Keratinocyte (primary cell): ENCODE data around the gene IGFBP5. TPM values are rescaled to one million over a fixed set of nuclear protein-coding genes. Genes with fewer than 3 reads are reported as not detected.

ENCODE experiments used
- DNase-seq: peaks from one replicate; pipeline ENCODE4 v3.0.0-alpha.2; 2011; ENCODE audit warnings: low read depth, missing footprints, low spot score
- FAIRE-seq: peaks from 2 replicates; lab custom pipeline; 2011; peaks lifted over from hg19 to GRCh38; lab: Jason Lieb, UNC
- H2AFZ ChIP-seq: 2 replicates; pipeline ENCODE4 v1.6.0; 2012; ENCODE audit warnings: low read length, control low read depth, inconsistent platforms; ENCODE audit not compliant: control insufficient read depth
- H3K27ac ChIP-seq: 2 replicates; pipeline ENCODE4 v1.5.1; 2011; ENCODE audit warnings: low read length; ENCODE audit not compliant: control insufficient read depth, insufficient read depth
- H3K27me3 ChIP-seq: 3 replicates; pipeline ENCODE4 v1.6.0; 2011; ENCODE audit warnings: low read length; ENCODE audit not compliant: control insufficient read depth, insufficient read depth; ENCODE audit errors: extremely low read depth
- H3K36me3 ChIP-seq, 2 experiments: 2 replicates in 1 of 2; 3 replicates in 1 of 2; pipeline ENCODE4 v1.5.1; 2011; ENCODE audit warnings: low read length in 2 of 2, mild to moderate bottlenecking in 1 of 2; ENCODE audit not compliant: control insufficient read depth in 2 of 2, insufficient read depth in 2 of 2; ENCODE audit errors: extremely low read depth in 1 of 2
- H3K4me1 ChIP-seq: 3 replicates; pipeline ENCODE4 v1.5.1; 2011; ENCODE audit warnings: low read length; ENCODE audit not compliant: control insufficient read depth, insufficient read depth; ENCODE audit errors: extremely low read depth
- H3K4me2 ChIP-seq: 3 replicates; pipeline ENCODE4 v1.6.0; 2011; ENCODE audit warnings: low read depth, low read length; ENCODE audit not compliant: control insufficient read depth, insufficient read depth; ENCODE audit errors: extremely low read depth
- H3K4me3 ChIP-seq, 3 experiments: fragments of 200-600 bp in 1 of 3; sonication (generic) in 1 of 3; 2 replicates in 2 of 3; 3 replicates in 1 of 3; pipeline ENCODE4 v1.5.1; 2011 to 2016; ENCODE audit warnings: low read length in 3 of 3, mild to moderate bottlenecking in 3 of 3, control low read depth in 2 of 3, inconsistent platforms in 1 of 3, low read depth in 1 of 3, mixed read lengths in 1 of 3, mixed run types in 1 of 3, moderate library complexity in 1 of 3; ENCODE audit not compliant: control insufficient read depth in 2 of 3, insufficient read depth in 2 of 3; ENCODE audit errors: extremely low read depth in 1 of 3
- H3K79me2 ChIP-seq: 2 replicates; pipeline ENCODE4 v1.6.0; 2012; ENCODE audit warnings: low read length; ENCODE audit not compliant: control insufficient read depth, insufficient read depth
- H3K9ac ChIP-seq: 3 replicates; pipeline ENCODE4 v1.6.0; 2011; ENCODE audit warnings: low read length; ENCODE audit not compliant: control insufficient read depth, insufficient read depth; ENCODE audit errors: extremely low read depth
- H3K9me1 ChIP-seq: 3 replicates; pipeline ENCODE4 v1.6.0; 2011; ENCODE audit warnings: low read length; ENCODE audit not compliant: control insufficient read depth, insufficient read depth; ENCODE audit errors: extremely low read depth
- H3K9me3 ChIP-seq: 2 replicates; pipeline ENCODE4 v1.5.1; 2012; ENCODE audit warnings: low read depth, low read length; ENCODE audit not compliant: control insufficient read depth
- H4K20me1 ChIP-seq: 3 replicates; pipeline ENCODE4 v1.6.0; 2011; ENCODE audit warnings: low read length; ENCODE audit not compliant: control insufficient read depth, insufficient read depth; ENCODE audit errors: extremely low read depth
- CTCF ChIP-seq, 3 experiments: IDR thresholded peaks in 1 of 3; conservative IDR thresholded peaks in 1 of 3; optimal IDR thresholded peaks in 1 of 3; 2 replicates in 2 of 3; 3 replicates in 1 of 3; pipeline versions ENCODE3 to v1.5.1; 2011; ENCODE audit warnings: low read length in 3 of 3, mild to moderate bottlenecking in 3 of 3, moderate library complexity in 2 of 3, control low read depth in 1 of 3, inconsistent platforms in 1 of 3; ENCODE audit not compliant: insufficient read depth in 2 of 3; ENCODE audit errors: extremely low read depth in 1 of 3
- EZH2 ChIP-seq: IDR thresholded peaks from one replicate; pipeline ENCODE4 v1.6.1; 2012; ENCODE audit warnings: inconsistent platforms, mild to moderate bottlenecking, low read length, moderate library complexity
- dilution Hi-C: fragments of 300-500 bp; cut with MboI; formaldehyde crosslinking; loops from one replicate; pipeline ENCODE4 v1.7.0; 2020; ENCODE audit warnings: low sequenced_read_pairs; ENCODE audit not compliant: extremely low pct_ligation_motif_present
- polyA plus RNA-seq, 5 experiments: library from polyadenylated mRNA; depleted of rRNA in 3 of 5; stranded (reverse) in 3 of 5; stranded (forward) in 1 of 5; unstranded in 1 of 5; fragments of >200 nt; gene quantifications; 1 replicate in 1 of 5; 2 replicates in 3 of 5; 3 replicates in 1 of 5; pipeline versions ENCODE4 v1.2.1 to v1.2.3, GENCODE V29; 2011 to 2012; ENCODE audit warnings: missing spikeins in 2 of 5, low read depth in 1 of 5, low replicate concordance in 1 of 5

The IGFBP5 gene
- polyA plus RNA-seq, 1 donor (not counting 4 experiments of a cell fraction or from before 2014, with no cell fraction given): 1.1 TPM

GRCh38 chr2:216673609-216674008, 21.7 kb downstream of the IGFBP5 start:
- H3K4me2 ChIP-seq: no peak overlapping the region
- FAIRE-seq: no peak
- peaks cover 22% of the 10 kb centered on the region for H3K27me3 ChIP-seq
- TF ChIP-seq EZH2 (no peak), CTCF (optimal IDR thresholded peaks at IDR 0.05 in 1 of 3, IDR thresholded peaks at IDR 0.05 in 1 of 3, conservative IDR thresholded peaks at IDR 0.05 in 1 of 3; ENCODE audit: extremely low read depth in 1 of 3, insufficient read depth in 2 of 3, low read length in 3 of 3) (no peak)
- no peaks in the 10 kb centered on the region for H3K4me1 ChIP-seq
- no peak for DNase-seq
- H3K9ac ChIP-seq: no peak overlapping the region
- dilution Hi-C loops: no loop called here
- no peak overlapping the region for H2AFZ ChIP-seq
- H3K9me1 ChIP-seq: no peaks in the 10 kb centered on the region
- H4K20me1 ChIP-seq: no peaks in the 10 kb centered on the region
- no peak overlapping the region for H3K4me3 ChIP-seq
- no peaks in the 10 kb centered on the region for H3K36me3 ChIP-seq
- H3K27ac ChIP-seq: no peak overlapping the region
- no peaks in the 10 kb centered on the region for H3K9me3 ChIP-seq
- H3K79me2 ChIP-seq: no peaks in the 10 kb centered on the region

GRCh38 chr2:216673021-216673420, 22.3 kb downstream of the IGFBP5 start:
- no peak overlapping the region for H3K4me2 ChIP-seq
- H3K4me3 ChIP-seq: no peak overlapping the region
- no peaks in the 10 kb centered on the region for H3K36me3 ChIP-seq
- no peaks in the 10 kb centered on the region for H3K4me1 ChIP-seq
- no peak overlapping the region for H3K27ac ChIP-seq
- DNase-seq (no peak), FAIRE-seq (no peak)
- no peaks in the 10 kb centered on the region for H3K9me3 ChIP-seq
- no peaks in the 10 kb centered on the region for H3K9me1 ChIP-seq
- dilution Hi-C loops: no loop called here
- TF ChIP-seq EZH2 (no peak), CTCF (optimal IDR thresholded peaks at IDR 0.05 in 1 of 3, IDR thresholded peaks at IDR 0.05 in 1 of 3, conservative IDR thresholded peaks at IDR 0.05 in 1 of 3; ENCODE audit: extremely low read depth in 1 of 3, insufficient read depth in 2 of 3, low read length in 3 of 3) (no peak)
- no peak overlapping the region for H3K9ac ChIP-seq
- H2AFZ ChIP-seq: no peak overlapping the region
- no peaks in the 10 kb centered on the region for H4K20me1 ChIP-seq
- H3K79me2 ChIP-seq: no peaks in the 10 kb centered on the region
- peaks cover 22% of the 10 kb centered on the region for H3K27me3 ChIP-seq
